H1 (cell line): Measurements from ENCODE around the gene PRKCA. TPM values are rescaled to one million over a fixed set of nuclear protein-coding genes. Genes with fewer than 3 reads are reported as not detected.

Experiments
- CTCF ChIA-PET: fragments of 300-600 bp; sonication (Branson Sonifier 250); formaldehyde crosslinking; loops from one replicate; lab custom pipeline; 2021; ENCODE audit not compliant: partially characterized antibody; lab: Charles Lee
- POLR2A ChIA-PET: fragments of 300-600 bp; sonication (Branson Sonifier 250); formaldehyde crosslinking; loops from one replicate; lab custom pipeline; 2021; ENCODE audit warnings: inconsistent platforms; ENCODE audit not compliant: partially characterized antibody; lab: Charles Lee
- DNase-seq, 2 experiments: peaks; one replicate each; pipeline versions ENCODE4 v3.0.0 to v3.0.0-alpha.2; 2010 to 2022; ENCODE audit warnings: low spot score in 2 of 2, low read depth in 1 of 2, mixed read lengths in 1 of 2
- FAIRE-seq: peaks from 2 replicates; lab custom pipeline; 2011; peaks lifted over from hg19 to GRCh38; lab: Jason Lieb, UNC
- H2AFZ ChIP-seq: 2 replicates; pipeline ENCODE4 v1.8.1; 2012; ENCODE audit warnings: low read length, inconsistent platforms
- H2AK5ac ChIP-seq: 2 replicates; pipeline ENCODE4 v1.6.1; 2013; ENCODE audit warnings: low read depth, low read length
- H2BK120ac ChIP-seq: replicated peaks from 2 replicates; pipeline ENCODE3; 2013; ENCODE audit warnings: low read depth, low read length, inconsistent platforms
- H2BK12ac ChIP-seq: 2 replicates; pipeline ENCODE4 v1.6.1; 2013; ENCODE audit warnings: low read depth, low read length
- H2BK15ac ChIP-seq: 2 replicates; pipeline ENCODE4 v1.6.1; 2013; ENCODE audit warnings: low read length
- H2BK20ac ChIP-seq: 2 replicates; pipeline ENCODE4 v1.6.1; 2013; ENCODE audit warnings: low read length
- H2BK5ac ChIP-seq: 2 replicates; pipeline ENCODE4 v1.6.1; 2013; ENCODE audit warnings: low read depth, low read length
- H3K14ac ChIP-seq: 2 replicates; pipeline ENCODE4 v1.6.1; 2013; ENCODE audit warnings: inconsistent platforms; ENCODE audit not compliant: insufficient read length
- H3K18ac ChIP-seq: 2 replicates; pipeline ENCODE4 v1.6.1; 2013; ENCODE audit warnings: low read length; ENCODE audit errors: extremely low read depth
- H3K23ac ChIP-seq: 2 replicates; pipeline ENCODE4 v1.6.1; 2013; ENCODE audit warnings: inconsistent platforms; ENCODE audit not compliant: insufficient read length
- H3K23me2 ChIP-seq: 2 replicates; pipeline ENCODE4 v1.6.1; 2013; ENCODE audit warnings: low read depth, low read length
- H3K27ac ChIP-seq: 2 replicates; pipeline ENCODE4 v1.6.1; 2011; ENCODE audit warnings: low read depth, low read length, inconsistent platforms
- H3K27me3 ChIP-seq, 4 experiments: replicated peaks in 1 of 4; 1 replicate in 1 of 4; 2 replicates in 3 of 4; pipeline versions ENCODE4 v1.6.1 to v1.8.1; 2011 to 2013; ENCODE audit warnings: low read length in 3 of 4, mild to moderate bottlenecking in 3 of 4, inconsistent platforms in 2 of 4, mixed read lengths in 2 of 4, moderate library complexity in 1 of 4; ENCODE audit not compliant: control insufficient read depth in 3 of 4, insufficient read depth in 3 of 4; ENCODE audit errors: extremely low read depth in 1 of 4
- H3K36me3 ChIP-seq, 4 experiments: 2 replicates each; pipeline versions ENCODE4 v1.6.1 to v1.8.1; 2011 to 2013; ENCODE audit warnings: mild to moderate bottlenecking in 4 of 4, low read length in 3 of 4, moderate library complexity in 2 of 4, control low read depth in 1 of 4, inconsistent platforms in 1 of 4; ENCODE audit not compliant: insufficient read depth in 4 of 4, control insufficient read depth in 2 of 4
- H3K4ac ChIP-seq: replicated peaks from 2 replicates; pipeline ENCODE3; 2013; ENCODE audit warnings: low read length, low read depth, mixed read lengths, inconsistent platforms; ENCODE audit not compliant: insufficient read length
- H3K4me1 ChIP-seq, 4 experiments: replicated peaks in 1 of 4; 1 replicate in 1 of 4; 2 replicates in 3 of 4; pipeline versions ENCODE4 v1.6.1 to v1.8.1; 2011 to 2013; ENCODE audit warnings: low read length in 3 of 4, inconsistent platforms in 2 of 4, mixed read lengths in 1 of 4; ENCODE audit not compliant: insufficient read depth in 4 of 4, control insufficient read depth in 3 of 4
- H3K4me2 ChIP-seq, 2 experiments: 2 replicates each; pipeline versions ENCODE4 v1.6.1 to v1.8.1; 2011 to 2013; ENCODE audit warnings: low read depth in 2 of 2, low read length in 2 of 2, control low read depth in 1 of 2, inconsistent platforms in 1 of 2, mild to moderate bottlenecking in 1 of 2; ENCODE audit not compliant: insufficient read depth in 1 of 2
- H3K4me3 ChIP-seq, 4 experiments: fragments of 200-600, 300-600 bp in 1 of 4; sonication (generic), shearing (Covaris generic), sonication (Bioruptor Twin) in 1 of 4; 2 replicates each; pipeline versions ENCODE4 v1.5.1 to v1.8.1; 2011 to 2016; ENCODE audit warnings: low read length in 4 of 4, low read depth in 3 of 4, control low read depth in 2 of 4, inconsistent platforms in 2 of 4, mild to moderate bottlenecking in 2 of 4, mixed read lengths in 1 of 4, moderate library complexity in 1 of 4; ENCODE audit not compliant: insufficient read depth in 2 of 4; ENCODE audit errors: extremely low read depth in 1 of 4
- H3K56ac ChIP-seq: replicated peaks from 2 replicates; pipeline ENCODE3; 2013; ENCODE audit warnings: low read depth, mild to moderate bottlenecking, mixed read lengths, low read length, inconsistent platforms; ENCODE audit not compliant: insufficient read length
- H3K79me1 ChIP-seq: 2 replicates; pipeline ENCODE4 v1.6.1; 2013; ENCODE audit warnings: low read depth, low read length, control low read depth
- H3K79me2 ChIP-seq, 2 experiments: 2 replicates each; pipeline versions ENCODE4 v1.6.1 to v1.8.1; 2012 to 2013; ENCODE audit warnings: low read length in 2 of 2, mild to moderate bottlenecking in 2 of 2, inconsistent platforms in 1 of 2; ENCODE audit not compliant: insufficient read depth in 2 of 2, control insufficient read depth in 1 of 2
- H3K9ac ChIP-seq, 4 experiments: replicated peaks in 1 of 4; 1 replicate in 1 of 4; 2 replicates in 3 of 4; pipeline versions ENCODE4 v1.6.1 to v1.8.1; 2011 to 2013; ENCODE audit warnings: low read depth in 3 of 4, low read length in 3 of 4, control low read depth in 2 of 4, mild to moderate bottlenecking in 2 of 4, moderate library complexity in 2 of 4, inconsistent platforms in 1 of 4; ENCODE audit errors: extremely low read depth in 1 of 4
- H3K9me3 ChIP-seq, 2 experiments: 2 replicates each; pipeline versions ENCODE4 v1.6.1 to v1.8.1; 2012 to 2013; ENCODE audit warnings: mild to moderate bottlenecking in 2 of 2, moderate library complexity in 2 of 2, control low read depth in 1 of 2, inconsistent platforms in 1 of 2, low read depth in 1 of 2, low read length in 1 of 2, mixed read lengths in 1 of 2; ENCODE audit not compliant: insufficient read depth in 2 of 2
- H4K20me1 ChIP-seq, 2 experiments: replicated peaks in 1 of 2; 2 replicates each; pipeline versions ENCODE3 to v1.8.1; 2011 to 2013; ENCODE audit warnings: inconsistent platforms in 2 of 2, low read length in 2 of 2, mild to moderate bottlenecking in 1 of 2; ENCODE audit not compliant: insufficient read depth in 2 of 2, control insufficient read depth in 1 of 2
- H4K5ac ChIP-seq: 2 replicates; pipeline ENCODE4 v1.6.1; 2013; ENCODE audit warnings: low read length, low read depth, mixed read lengths, inconsistent platforms; ENCODE audit not compliant: insufficient read length
- H4K8ac ChIP-seq: 2 replicates; pipeline ENCODE4 v1.8.0; 2013; ENCODE audit warnings: mild to moderate bottlenecking, moderate library complexity, low read length, inconsistent platforms; ENCODE audit not compliant: insufficient read depth; ENCODE audit errors: extremely low read depth
- H4K91ac ChIP-seq: replicated peaks from 2 replicates; pipeline ENCODE3; 2013; ENCODE audit warnings: low read length, mixed read lengths, inconsistent platforms; ENCODE audit not compliant: insufficient read length
- RFX5 ChIP-seq: IDR thresholded peaks from 2 replicates; pipeline ENCODE4 v1.6.1; 2011; ENCODE audit warnings: low read depth, low read length, improper control_type of control experiment, borderline replicate concordance
- WGBS, 2 experiments: shearing (Covaris generic) in 1 of 2; methylation state at CpG; one replicate each; pipeline versions ENCODE4 v1.1.6 to v1.1.7; 2013 to 2015; ENCODE audit warnings: low lambda C conversion rate in 2 of 2, mixed read lengths in 2 of 2, inconsistent platforms in 1 of 2, low coverage in 1 of 2, missing lambda C conversion rate in 1 of 2; ENCODE audit not compliant: insufficient replicate concordance in 2 of 2, insufficient coverage in 1 of 2, insufficient read length in 1 of 2; ENCODE audit errors: extremely low coverage in 1 of 2, missing lambda C conversion rate in 1 of 2; 5-methylcytosine and 5-hydroxymethylcytosine counted together
- polyA plus RNA-seq, 7 experiments: library from polyadenylated mRNA; depleted of rRNA in 3 of 7; stranded (reverse) in 5 of 7; unstranded in 2 of 7; fragments of >200 nt in 5 of 7; fragments of 200-250 nt in 2 of 7; gene quantifications; 1 replicate in 5 of 7; 2 replicates in 1 of 7; 4 replicates in 1 of 7; pipeline versions ENCODE4 v1.2.1 to v1.2.3, GENCODE V29; 2011 to 2013; ENCODE audit warnings: missing spikeins in 2 of 7, mixed read lengths in 2 of 7
- total RNA-seq: library from RNA; stranded (reverse); fragmentation: NEBNext Ultra II Directional; extraction: Animal tissue kit (Norgen Biotek cat#: 25700); gene quantifications from 2 replicates; pipeline ENCODE4 v1.2.1, GENCODE V29; 2021

The PRKCA gene
- total and polyA plus RNA-seq, 2 of the 8 experiments (the other 6 are each of a cell fraction or from before 2014, with no cell fraction given): 5.8 to 17.8 TPM

- no peaks in the 10 kb centered on the region for H4K20me1 ChIP-seq
- H3K36me3 ChIP-seq: no peaks in the 10 kb centered on the region
- H3K27me3 ChIP-seq: no peaks in the 10 kb centered on the region
- H3K18ac ChIP-seq: no peak overlapping the region
- peaks cover 0 to 7% (median 0%) of the 10 kb centered on the region in 4 experiments; a peak in 1 of 7 replicates for H3K4me1 ChIP-seq
- H4K5ac ChIP-seq: no peak overlapping the region
- no peaks in the 10 kb centered on the region for H3K9me3 ChIP-seq
- no peak overlapping the region for H4K91ac ChIP-seq
- H2BK5ac ChIP-seq: no peak overlapping the region
- no peak overlapping the region for H3K14ac ChIP-seq
- no peak overlapping the region for H2BK20ac ChIP-seq
- H3K4me3 ChIP-seq: no peak overlapping the region
- ChIA-PET CTCF (interaction anchor here (0.7 to 1.1 kb wide), 4 partner anchors 14 to 153 kb away, joined by 3 read pairs; no protein-coding TSS in a partner anchor), POLR2A (no interaction called here)
- no peak overlapping the region for H3K4ac ChIP-seq
- FAIRE-seq (no peak), DNase-seq (no peak)
- H3K27ac ChIP-seq: no peak overlapping the region
- H3K79me2 ChIP-seq: peaks cover 0 to 16% of the 10 kb centered on the region in 2 experiments; a peak in 2 of 4 replicates
- no peak overlapping the region for H3K23ac ChIP-seq
- no peak overlapping the region for H2BK15ac ChIP-seq
- no peak overlapping the region for H2AK5ac ChIP-seq
- H2BK12ac ChIP-seq: no peak overlapping the region
- H3K79me1 ChIP-seq: no peaks in the 10 kb centered on the region
- H3K56ac ChIP-seq: no peak overlapping the region
- no peak overlapping the region for H4K8ac ChIP-seq
- H2BK120ac ChIP-seq: no peak overlapping the region
- H3K23me2 ChIP-seq: peaks cover 3% of the 10 kb centered on the region; the same call in 1 of the 2 replicates
- H3K4me2 ChIP-seq: no peak overlapping the region
- whole genome bisulfite sequencing, 2 experiments: 96% methylated on average over 3 of the region's 3 CpGs; no CpG with 5 or more reads in 1 of the 2 experiments
- H2AFZ ChIP-seq: no peak overlapping the region
- no peak for TF ChIP-seq RFX5
- TF ChIP-seq, all 59 proteins: peak for 0
- H3K9ac ChIP-seq: no peak overlapping the region
Observed at GRCh38 chr17:66427134-66427533, 124.7 kb downstream of the PRKCA start.
